Stimulated activated CD8-positive, alpha-beta memory T cell treated with anti-CD3 and anti-CD28 coated beads, Interleukin-15, amount 100 ng/mL, for 4 hours (primary cell): ENCODE data around the gene KLHL5.
"Not testable (repeated sequence)": the region's sequence is repeated elsewhere in the genome, so short reads cannot be mapped to it uniquely, and the experiment has no call there.

Experiments
- DNase-seq, 2 donors: peaks; one replicate each; pipeline ENCODE4 v3.0.0-alpha.2; 2020; ENCODE audit warnings: low read depth in 2 of 2

KLHL5 gene

GRCh38 chr4:39102297-39102696, 40.3 kb downstream of the KLHL5 start:
- DNase-seq = no peak

- no peak for DNase-seq
These were observed 41.3 kb downstream of the KLHL5 start for GRCh38 chr4:39103291-39103690.

- DNase-seq = no peak
These were observed 42.2 kb downstream of the KLHL5 start for GRCh38 chr4:39104255-39104654.

GRCh38 chr4:39106011-39106410, 44.0 kb downstream of the KLHL5 start:
- no peak for DNase-seq

- DNase-seq = no peak
These were observed 52.4 kb downstream of the KLHL5 start for GRCh38 chr4:39114436-39114835.

GRCh38 chr4:39118034-39118658, 56.1 kb downstream of the KLHL5 start:
- DNase-seq = no peak

- DNase-seq = no peak
These were observed 58.4 kb downstream of the KLHL5 start for GRCh38 chr4:39120418-39120817.

- DNase-seq = no peak
These were observed 63.0 kb downstream of the KLHL5 start for GRCh38 chr4:39124885-39125599.

- DNase-seq = no peak
These were observed 63.6 kb downstream of the KLHL5 start for GRCh38 chr4:39125600-39125985.

GRCh38 chr4:39126256-39127095, 64.4 kb downstream of the KLHL5 start:
- DNase-seq = no peak

GRCh38 chr4:39133623-39134022, 71.6 kb downstream of the KLHL5 start:
- no peak for DNase-seq

GRCh38 chr4:39134683-39135306, 72.8 kb downstream of the KLHL5 start:
- DNase-seq = no peak

GRCh38 chr4:39138227-39138626, 76.2 kb downstream of the KLHL5 start:
- DNase-seq = not testable (repeated sequence)

GRCh38 chr4:39146211-39146610, 84.2 kb downstream of the KLHL5 start:
- DNase-seq = no peak

GRCh38 chr4:39154009-39154408, 92.0 kb downstream of the KLHL5 start:
- no peak for DNase-seq

GRCh38 chr4:39157520-39157919, 95.5 kb downstream of the KLHL5 start:
- no peak for DNase-seq

GRCh38 chr4:39166177-39166576, 104.1 kb downstream of the KLHL5 start:
- DNase-seq = no peak

GRCh38 chr4:39166669-39167068, 104.6 kb downstream of the KLHL5 start:
- no peak for DNase-seq

GRCh38 chr4:39169426-39169825, 107.4 kb downstream of the KLHL5 start:
- DNase-seq = no peak

GRCh38 chr4:39170301-39170700, 108.3 kb downstream of the KLHL5 start:
- no peak for DNase-seq
